Upper lobe of left lung (tissue), 4 donors: ENCODE results near the gene PERP.

Experiments used
- CTCF ChIP-seq, 6 experiments: fragments of 450-650 bp in 4 of 6; fragments of 200-600 bp in 2 of 6; sonication (generic) in 2 of 6; IDR thresholded peaks; one replicate each; pipeline ENCODE4 v1.5.1; 2016 to 2019; ENCODE audit warnings: antibody characterized with exemption in 6 of 6
- EP300 ChIP-seq, 4 donors: sonication (generic); formaldehyde crosslinking; IDR thresholded peaks; one replicate each; pipeline ENCODE4 v1.5.1; 2017; ENCODE audit warnings: antibody characterized with exemption in 4 of 4, control low read depth in 2 of 4
- POLR2AphosphoS5 ChIP-seq, 2 donors: sonication (generic); formaldehyde crosslinking; IDR thresholded peaks; one replicate each; pipeline ENCODE4 v1.5.1; 2017; ENCODE audit warnings: antibody characterized with exemption in 2 of 2

DNA sequence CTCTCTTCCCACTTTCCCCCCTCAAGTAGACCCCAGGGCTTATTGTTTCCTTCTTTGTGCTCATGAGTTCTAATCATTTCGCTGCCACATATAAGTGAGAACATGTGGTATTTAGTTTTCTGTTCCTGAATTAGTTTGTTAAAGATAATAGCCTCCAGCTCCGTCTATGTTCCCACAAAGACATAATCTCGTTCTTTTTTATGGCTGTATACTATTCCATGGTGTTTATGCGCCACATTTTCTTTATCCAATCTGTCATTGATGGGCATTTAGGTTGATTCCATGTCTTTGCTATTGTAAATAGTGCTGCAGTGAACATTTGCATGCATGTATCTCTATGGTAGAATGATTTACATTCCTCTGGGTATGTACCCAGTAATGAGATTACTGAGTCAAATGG is 16.9 kb upstream of the PERP start:
- no peak for TF ChIP-seq CTCF (IDR thresholded peaks at IDR 0.05)
- TF ChIP-seq EP300 (IDR thresholded peaks at IDR 0.05): no peak
- no peak for TF ChIP-seq POLR2AphosphoS5 (IDR thresholded peaks at IDR 0.05)
